Vagina (tissue), 2 donors: ENCODE measurements around the gene NFIA. TPM values are rescaled to one million over a fixed set of nuclear protein-coding genes. Genes with fewer than 3 reads are reported as not detected.
A peak's percentile ranks its signal among the peaks of the same experiment; 100 is the strongest.

Experiments used
- DNase-seq, 2 donors: peaks; one replicate each; pipeline ENCODE4 v3.0.0-alpha.2; 2017; ENCODE audit errors: extremely low spot score in 2 of 2
- H3K27ac ChIP-seq: fragments of 200-600 bp; sonication (generic); one replicate; pipeline ENCODE4 v1.5.1; 2019
- H3K27me3 ChIP-seq: fragments of 200-600 bp; sonication (generic); one replicate; pipeline ENCODE4 v1.5.1; 2019
- H3K36me3 ChIP-seq, 2 donors: fragments of 200-600 bp; sonication (generic); one replicate each; pipeline ENCODE4 v1.5.1; 2017 to 2019
- H3K4me1 ChIP-seq: fragments of 200-600 bp; sonication (generic); one replicate; pipeline ENCODE4 v1.5.1; 2019
- H3K4me3 ChIP-seq, 2 donors: fragments of 200-600 bp; sonication (generic); 1 replicate in 1 of 2; 2 replicates in 1 of 2; pipeline ENCODE4 v1.5.1; 2016 to 2019
- H3K9me3 ChIP-seq: fragments of 200-600 bp; sonication (generic); one replicate; pipeline ENCODE4 v1.5.1; 2019
- POLR2A ChIP-seq, 2 donors: fragments of 450-650 bp; IDR thresholded peaks; one replicate each; pipeline ENCODE4 v1.6.1; 2017; ENCODE audit warnings: antibody characterized with exemption in 2 of 2, mild to moderate bottlenecking in 2 of 2, moderate library complexity in 2 of 2
- POLR2AphosphoS5 ChIP-seq, 2 donors: sonication (generic); formaldehyde crosslinking; IDR thresholded peaks; one replicate each; pipeline ENCODE4 v1.9.0; 2017; ENCODE audit warnings: antibody characterized with exemption in 2 of 2, mild to moderate bottlenecking in 2 of 2, low read depth in 1 of 2; ENCODE audit not compliant: insufficient read depth in 1 of 2
- intact Hi-C: fragments of 100-400 bp; cut with DNase I; formaldehyde crosslinking; loops from one replicate; pipeline ENCODE4 v1.15.1; 2023
- total RNA-seq: library from RNA; depleted of rRNA; stranded (reverse); fragments of >200 nt; gene quantifications from one replicate; pipeline ENCODE4 v1.2.3, GENCODE V29; 2016
- TF ChIP-seq, protein P1 (sequence below), 3 experiments: fragments of 450-650 bp in 2 of 3; fragments of 200-600 bp in 1 of 3; sonication (generic) in 1 of 3; IDR thresholded peaks; one replicate each; pipeline ENCODE4 v1.5.1; 2017 to 2019; ENCODE audit warnings: antibody characterized with exemption in 3 of 3, mild to moderate bottlenecking in 2 of 3, moderate library complexity in 2 of 3

Gene NFIA
- total RNA-seq, 1 donor from 2014 or later, result 59.2 TPM

DNA sequence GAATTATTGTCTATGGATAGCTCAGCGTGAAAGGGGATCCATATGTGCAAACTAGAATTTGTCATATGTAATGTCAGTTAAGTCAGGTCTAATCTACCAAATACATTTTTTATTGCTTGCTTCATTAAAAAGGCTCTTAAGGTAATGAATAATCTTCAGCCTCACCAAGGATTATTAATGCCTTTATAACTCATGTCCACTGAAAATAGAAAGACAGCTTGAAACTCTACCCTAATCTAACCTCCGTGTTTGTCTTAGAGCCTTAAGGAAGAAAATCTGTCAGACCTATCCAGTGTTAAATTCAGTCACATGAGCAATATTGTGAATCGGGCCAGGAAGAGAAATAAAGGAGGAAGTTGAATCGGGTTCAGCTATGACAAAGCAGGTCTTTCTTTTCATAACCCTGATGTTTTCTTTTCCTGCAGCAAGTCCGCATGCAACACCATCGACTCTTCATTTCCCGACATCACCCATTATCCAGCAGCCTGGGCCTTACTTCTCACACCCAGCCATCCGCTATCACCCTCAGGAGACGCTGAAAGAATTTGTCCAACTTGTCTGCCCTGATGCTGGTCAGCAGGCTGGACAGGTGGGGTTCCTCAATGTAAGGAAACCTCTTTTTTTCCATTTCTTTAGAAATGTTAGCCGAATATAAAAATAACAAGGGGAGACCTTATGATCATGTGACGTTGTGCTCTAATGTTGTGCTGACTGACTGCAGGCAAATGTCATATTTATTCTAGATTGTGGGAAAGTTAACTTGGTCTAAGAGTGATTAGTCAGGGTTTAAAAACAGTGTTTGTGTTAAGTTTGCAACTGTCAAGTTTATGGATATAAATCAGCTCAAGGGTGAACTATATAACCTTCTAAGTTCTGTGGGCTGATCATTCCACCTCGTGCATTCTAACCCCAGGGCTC lies 321.6 kb downstream of the NFIA start:
- no peaks in the 10 kb centered on the region for H3K9me3 ChIP-seq
- no peaks in the 10 kb centered on the region for H3K27me3 ChIP-seq
- H3K4me1 ChIP-seq, result peaks cover 28% of the 10 kb centered on the region
- DNase-seq, result no peak
- intact Hi-C loops, result no loop called here
- TF ChIP-seq POLR2AphosphoS5 (IDR thresholded peaks at IDR 0.05; ENCODE audit: insufficient read depth in 1 of 2, low read depth in 1 of 2) (peak in 1 of 2 donors; percentile 7), POLR2A (IDR thresholded peaks at IDR 0.05) (no peak)
- TF ChIP-seq, protein P1, sequence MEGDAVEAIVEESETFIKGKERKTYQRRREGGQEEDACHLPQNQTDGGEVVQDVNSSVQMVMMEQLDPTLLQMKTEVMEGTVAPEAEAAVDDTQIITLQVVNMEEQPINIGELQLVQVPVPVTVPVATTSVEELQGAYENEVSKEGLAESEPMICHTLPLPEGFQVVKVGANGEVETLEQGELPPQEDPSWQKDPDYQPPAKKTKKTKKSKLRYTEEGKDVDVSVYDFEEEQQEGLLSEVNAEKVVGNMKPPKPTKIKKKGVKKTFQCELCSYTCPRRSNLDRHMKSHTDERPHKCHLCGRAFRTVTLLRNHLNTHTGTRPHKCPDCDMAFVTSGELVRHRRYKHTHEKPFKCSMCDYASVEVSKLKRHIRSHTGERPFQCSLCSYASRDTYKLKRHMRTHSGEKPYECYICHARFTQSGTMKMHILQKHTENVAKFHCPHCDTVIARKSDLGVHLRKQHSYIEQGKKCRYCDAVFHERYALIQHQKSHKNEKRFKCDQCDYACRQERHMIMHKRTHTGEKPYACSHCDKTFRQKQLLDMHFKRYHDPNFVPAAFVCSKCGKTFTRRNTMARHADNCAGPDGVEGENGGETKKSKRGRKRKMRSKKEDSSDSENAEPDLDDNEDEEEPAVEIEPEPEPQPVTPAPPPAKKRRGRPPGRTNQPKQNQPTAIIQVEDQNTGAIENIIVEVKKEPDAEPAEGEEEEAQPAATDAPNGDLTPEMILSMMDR (IDR thresholded peaks at IDR 0.05), result no peak
- H3K27ac ChIP-seq, result no peak overlapping the region
- peaks cover 0 to 28% of the 10 kb centered on the region in 2 donors for H3K36me3 ChIP-seq
- H3K4me3 ChIP-seq, result no peak overlapping the region

DNA sequence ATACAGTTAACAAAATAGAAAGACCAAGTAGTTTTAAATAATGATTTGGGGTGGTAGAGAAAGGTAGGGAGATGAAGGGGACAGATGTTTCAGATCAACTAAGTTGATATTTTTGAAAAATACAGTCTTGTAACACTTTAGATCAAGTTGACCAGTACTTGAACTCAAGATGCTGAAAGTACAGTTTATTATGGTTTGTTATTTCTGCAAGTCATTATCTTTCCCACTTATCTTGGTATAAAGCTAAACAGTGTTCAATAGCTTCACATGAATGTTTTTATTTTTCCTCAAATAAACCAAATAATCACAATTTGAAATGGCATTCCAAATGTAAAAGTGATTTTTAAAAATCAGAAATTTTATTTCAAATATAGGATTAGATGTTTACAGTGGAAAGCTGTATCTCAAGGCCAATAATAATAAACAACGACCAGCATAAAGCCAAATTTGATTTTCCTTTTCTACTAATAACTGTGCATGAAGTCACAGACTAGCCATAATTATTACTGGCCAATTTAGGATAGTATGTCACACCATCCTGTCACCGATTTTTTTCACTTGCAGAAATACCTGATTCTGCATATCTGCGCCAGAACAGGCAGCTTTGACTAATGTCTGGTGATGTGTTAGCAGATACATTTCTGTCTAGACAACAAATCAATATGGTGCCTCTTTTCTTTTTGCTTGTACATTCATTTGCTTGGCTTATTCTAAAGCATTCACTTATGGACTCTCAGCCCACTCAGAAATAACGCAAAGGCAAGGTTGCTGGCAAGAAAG lies 322.4 kb downstream of the NFIA start:
- TF ChIP-seq, protein P1 (IDR thresholded peaks at IDR 0.05), result no peak
- TF ChIP-seq POLR2A (IDR thresholded peaks at IDR 0.05) (no peak), POLR2AphosphoS5 (IDR thresholded peaks at IDR 0.05; ENCODE audit: insufficient read depth in 1 of 2, low read depth in 1 of 2) (no peak)
- Histone ChIP-seq H3K9me3 (no peaks in the 10 kb centered on the region), H3K4me3 (no peak overlapping the region), H3K27me3 (no peaks in the 10 kb centered on the region), H3K27ac (no peak overlapping the region), H3K4me1 (peaks cover 21% of the 10 kb centered on the region), H3K36me3 (peaks cover 0 to 32% of the 10 kb centered on the region in 2 donors)
- no peak for DNase-seq
- intact Hi-C loops, result no loop called here

DNA sequence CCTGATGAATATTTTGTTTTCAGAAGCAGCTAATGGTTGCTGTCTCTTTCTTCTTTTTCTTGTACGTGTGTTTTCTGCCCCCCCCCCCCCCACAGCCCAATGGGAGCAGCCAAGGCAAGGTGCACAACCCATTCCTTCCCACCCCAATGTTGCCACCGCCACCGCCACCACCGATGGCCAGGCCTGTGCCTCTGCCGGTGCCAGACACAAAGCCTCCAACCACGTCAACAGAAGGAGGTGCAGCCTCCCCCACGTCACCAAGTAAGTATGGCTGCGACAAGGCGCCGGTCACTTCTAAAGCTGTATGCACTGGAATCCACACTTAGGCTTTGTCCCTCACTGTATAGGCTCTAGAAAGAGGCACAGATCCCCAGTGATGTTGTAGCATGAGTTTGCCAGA lies 324.1 kb downstream of the NFIA start:
- H3K36me3 ChIP-seq, result peaks cover 0 to 42% of the 10 kb centered on the region in 2 donors
- H3K4me1 ChIP-seq, result peaks cover 12% of the 10 kb centered on the region
- no peak overlapping the region for H3K4me3 ChIP-seq
- DNase-seq, result no peak
- H3K27ac ChIP-seq, result no peak overlapping the region
- intact Hi-C loops, result no loop called here
- H3K9me3 ChIP-seq, result no peaks in the 10 kb centered on the region
- TF ChIP-seq, protein P1 (IDR thresholded peaks at IDR 0.05), result no peak
- TF ChIP-seq POLR2AphosphoS5 (IDR thresholded peaks at IDR 0.05; ENCODE audit: insufficient read depth in 1 of 2, low read depth in 1 of 2) (no peak), POLR2A (IDR thresholded peaks at IDR 0.05) (no peak)
- H3K27me3 ChIP-seq, result no peaks in the 10 kb centered on the region

DNA sequence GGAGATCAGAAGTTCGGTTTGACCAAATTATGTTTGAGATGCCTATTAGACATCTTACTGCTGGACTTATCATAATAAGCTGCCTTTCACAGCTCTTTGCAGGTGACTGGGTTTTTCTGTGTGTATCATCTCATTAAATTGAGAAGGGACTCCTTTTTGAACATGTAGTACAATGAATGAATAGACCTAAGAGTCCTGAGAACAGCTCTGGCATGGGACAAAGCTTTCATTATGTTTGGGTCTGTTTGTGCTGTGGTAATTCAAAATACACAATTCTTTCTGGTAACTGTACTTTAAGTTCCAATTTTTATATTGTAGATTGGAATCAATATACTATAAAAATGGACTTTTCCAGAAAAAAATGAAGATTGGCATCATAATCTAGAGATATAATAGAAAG lies 330.2 kb downstream of the NFIA start:
- Histone ChIP-seq H3K36me3 (peaks cover 0 to 34% of the 10 kb centered on the region in 2 donors), H3K27ac (no peak overlapping the region), H3K4me3 (no peak overlapping the region), H3K4me1 (no peaks in the 10 kb centered on the region), H3K27me3 (no peaks in the 10 kb centered on the region), H3K9me3 (no peaks in the 10 kb centered on the region)
- DNase-seq, result no peak
- intact Hi-C loops, result no loop called here
- no peak for TF ChIP-seq POLR2A (IDR thresholded peaks at IDR 0.05)
- TF ChIP-seq POLR2AphosphoS5 (IDR thresholded peaks at IDR 0.05; ENCODE audit: insufficient read depth in 1 of 2, low read depth in 1 of 2), result no peak
- TF ChIP-seq, protein P1 (IDR thresholded peaks at IDR 0.05), result no peak
